ENCODE data around the gene CISD3.
A peak's percentile ranks its signal among the peaks of the same experiment; 100 is the strongest.

Gene CISD3, protein sequence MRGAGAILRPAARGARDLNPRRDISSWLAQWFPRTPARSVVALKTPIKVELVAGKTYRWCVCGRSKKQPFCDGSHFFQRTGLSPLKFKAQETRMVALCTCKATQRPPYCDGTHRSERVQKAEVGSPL

DNA sequence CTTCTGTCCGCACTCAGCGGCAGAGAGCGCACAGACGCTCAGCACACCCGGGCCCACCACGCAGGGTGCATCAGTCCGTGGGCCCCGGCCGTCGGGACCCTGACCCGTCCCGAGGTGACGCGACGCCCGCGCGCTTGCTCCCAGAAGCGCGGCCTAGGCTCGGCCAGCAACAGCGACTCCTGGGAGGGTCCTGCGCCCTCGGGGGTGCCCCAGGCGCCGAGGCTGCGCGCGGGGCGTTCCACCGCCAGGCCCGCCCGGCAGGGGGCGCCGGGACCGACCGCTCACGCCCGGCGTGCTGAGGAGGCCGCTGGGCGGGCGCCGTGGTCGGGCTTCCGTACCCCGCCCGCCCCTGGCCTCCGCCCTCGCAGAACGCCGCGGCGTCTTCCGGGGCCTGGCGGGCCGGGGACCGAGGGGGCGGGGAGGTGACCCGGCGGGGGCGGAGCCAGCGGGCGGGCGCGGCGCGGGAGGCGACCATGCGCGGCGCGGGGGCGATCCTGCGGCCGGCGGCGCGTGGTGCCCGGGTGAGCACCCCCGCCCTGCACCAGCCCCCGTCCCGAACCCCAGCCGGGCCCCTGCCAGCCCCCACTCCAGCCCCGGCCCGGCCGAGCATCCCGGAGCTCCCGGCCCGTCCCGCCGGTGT, at the start of gene CISD3:
Gene CISD3 (plus strand): TSS at position 456 of the 640 bp plus-strand sequence. CDS start 18 bp downstream, at position 474.
- peak; percentile 96 for DNase-seq (ENCODE audit: low spot score)

DNA sequence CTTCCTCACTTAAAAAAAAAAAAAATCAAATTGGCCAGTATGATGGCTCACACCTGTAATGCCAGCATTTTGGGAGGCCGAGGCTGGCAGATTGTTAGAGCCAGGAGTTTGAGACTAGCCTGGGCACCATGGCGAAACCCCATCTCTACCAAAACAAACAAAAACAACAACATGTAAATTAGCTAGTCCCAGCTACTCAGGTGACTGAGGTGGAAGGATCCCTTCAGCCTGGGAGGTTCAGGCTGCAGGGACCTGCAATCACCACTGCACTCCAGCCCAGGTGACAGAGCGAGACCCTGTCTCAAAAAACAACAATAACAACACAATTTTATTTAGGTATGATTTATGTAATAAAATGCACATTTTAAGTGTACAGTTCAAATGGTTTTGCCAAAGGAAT, 49.0 kb upstream of the CISD3 start:
- DNase-seq (ENCODE audit: low spot score): no peak

DNA sequence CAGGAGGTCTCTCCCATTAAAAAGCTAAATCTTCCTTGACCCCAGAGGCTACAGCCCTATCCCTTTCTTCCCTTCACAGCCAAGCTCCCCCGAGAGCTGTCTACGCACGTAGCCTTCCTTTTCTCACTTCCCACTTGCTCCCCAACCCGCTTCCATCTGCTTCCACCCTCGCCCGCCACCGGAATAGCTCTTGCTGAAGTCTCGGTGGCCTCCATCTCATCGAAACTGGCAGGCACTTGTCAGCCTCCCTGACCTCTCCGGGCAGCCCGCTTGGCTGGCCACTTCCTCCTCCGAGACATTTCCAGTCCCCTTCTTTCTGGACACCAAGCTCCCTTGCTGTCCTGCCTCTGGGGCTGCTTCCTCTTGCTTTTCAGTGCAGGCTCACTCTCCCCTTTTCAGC, 44.6 kb upstream of the CISD3 start:
- no peak for DNase-seq (ENCODE audit: low spot score)

DNA sequence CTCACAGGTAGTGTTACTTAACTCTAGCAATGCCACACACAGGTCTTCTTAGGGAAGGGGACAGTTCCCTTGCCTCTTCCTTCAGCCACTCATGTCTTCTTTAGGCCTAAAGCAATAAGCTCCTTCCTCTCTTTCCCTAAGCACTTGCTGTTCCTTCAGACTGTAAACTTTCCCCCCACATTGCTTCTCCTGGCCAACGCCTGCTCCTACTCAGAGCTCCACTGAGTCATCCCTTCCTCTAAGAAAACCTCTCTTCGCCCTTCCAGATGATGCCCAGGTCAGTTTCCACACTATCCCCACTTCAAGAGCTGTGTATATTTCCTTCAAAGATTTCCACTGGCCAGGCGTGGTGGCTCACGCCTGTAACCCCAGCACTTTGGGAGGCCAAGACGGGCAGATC, 42.9 kb upstream of the CISD3 start:
- peak; percentile 47 for DNase-seq (ENCODE audit: low spot score)

DNA sequence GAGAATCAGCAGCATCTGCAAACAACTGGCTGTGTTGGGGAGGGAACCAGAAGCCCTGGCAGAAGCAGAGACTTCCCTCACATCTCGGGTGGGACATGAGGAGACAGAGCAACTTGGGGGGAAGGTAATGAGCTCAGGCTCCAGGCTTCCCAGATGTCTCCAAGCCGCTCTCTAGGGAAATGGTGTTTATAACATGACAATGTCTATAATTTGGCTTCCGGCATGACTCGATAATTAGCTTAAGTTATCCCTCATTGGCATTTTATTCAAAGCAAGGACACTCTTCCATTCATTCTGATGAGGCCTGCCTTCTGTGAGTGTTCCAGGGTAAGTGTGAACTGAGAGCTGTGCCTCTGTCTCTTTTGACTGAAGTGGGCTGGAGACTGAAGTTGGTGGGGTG, 39.8 kb upstream of the CISD3 start:
- no peak for DNase-seq (ENCODE audit: low spot score)

DNA sequence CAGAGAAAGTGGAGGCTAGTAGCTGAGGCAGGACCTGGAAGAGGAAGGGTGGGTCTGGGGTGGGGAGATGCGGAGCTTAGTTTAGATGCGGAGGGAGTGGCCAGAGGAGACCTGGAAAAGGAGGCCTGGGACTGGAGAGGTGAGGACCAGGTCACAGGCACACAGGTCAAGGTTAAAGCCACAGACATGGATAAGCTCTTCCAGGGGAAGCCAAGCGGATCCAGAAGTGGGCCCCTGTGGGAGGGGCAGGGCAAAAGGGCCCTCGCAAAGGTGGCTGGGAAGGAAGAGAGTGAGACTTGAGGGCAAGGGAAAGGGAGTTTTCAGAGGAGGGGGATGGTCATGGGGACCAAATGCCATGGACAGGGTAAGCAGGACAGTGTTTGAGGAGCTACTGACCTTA, 39.0 kb upstream of the CISD3 start:
- no peak for DNase-seq (ENCODE audit: low spot score)

DNA sequence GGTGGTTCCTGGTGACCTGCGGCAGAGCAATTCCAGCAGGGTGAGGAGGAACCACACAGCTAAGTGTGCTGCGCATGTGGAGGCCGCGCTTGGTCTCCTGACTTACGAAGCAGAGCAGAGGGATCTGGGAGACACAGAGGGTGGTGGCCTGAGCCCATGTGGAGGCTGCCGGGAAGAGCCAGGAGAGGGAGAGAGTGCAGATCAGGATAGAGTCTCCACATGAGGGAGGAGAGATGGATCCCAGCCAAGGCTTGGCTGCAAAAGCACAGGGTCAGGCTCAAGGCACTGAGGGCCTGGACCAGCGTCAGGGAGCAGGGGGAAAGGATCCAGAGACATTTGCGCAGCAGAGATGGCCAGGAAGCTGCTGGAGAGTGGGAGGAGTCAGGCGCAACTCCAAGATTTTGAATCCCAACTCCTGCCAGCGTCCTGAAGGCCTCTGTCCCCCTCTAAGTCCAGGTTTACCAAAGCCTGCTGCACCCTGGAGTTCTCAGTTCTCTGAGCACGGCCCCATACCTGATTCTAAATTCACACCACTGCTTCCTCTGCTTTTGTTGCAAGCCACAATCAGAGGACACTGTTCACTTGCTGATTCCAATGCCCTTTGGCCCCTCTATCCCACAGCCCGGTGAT, 36.3 kb upstream of the CISD3 start:
- peak; percentile 68 for DNase-seq (ENCODE audit: low spot score)

DNA sequence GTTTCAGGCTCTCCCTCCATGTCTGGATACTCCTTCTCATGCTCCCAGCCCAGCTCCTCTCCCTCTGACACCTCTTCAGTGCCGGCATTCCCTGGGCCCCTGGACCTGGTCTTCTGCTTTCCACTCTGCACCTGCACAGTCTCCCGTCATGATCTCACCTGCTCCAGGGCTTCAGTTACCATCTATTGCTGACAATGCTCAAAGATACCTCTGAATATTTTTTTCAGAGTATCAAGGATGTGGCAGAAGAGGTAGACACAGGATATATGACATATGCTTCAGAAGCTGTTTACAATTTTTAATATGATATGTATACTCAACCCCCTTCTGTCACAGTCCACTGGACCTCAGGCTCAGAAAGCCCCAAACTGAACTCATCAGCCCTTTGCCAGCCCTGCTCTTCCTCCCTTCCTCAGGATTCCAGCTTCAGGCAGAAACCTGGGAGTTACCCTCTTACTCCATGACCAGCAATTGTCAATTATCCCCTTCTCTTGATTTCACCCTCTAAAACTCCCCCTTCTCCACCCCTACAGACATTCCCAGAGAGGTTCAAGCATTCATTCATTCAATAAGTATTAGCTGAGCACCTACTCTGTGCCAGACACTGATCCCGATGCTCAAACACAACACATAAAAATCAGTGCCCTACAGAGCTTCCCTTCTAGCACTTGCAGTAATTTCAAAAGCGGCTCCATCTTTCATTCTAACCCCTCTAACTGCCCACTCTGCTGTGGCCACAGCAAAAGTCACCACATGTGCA, 32.9 kb upstream of the CISD3 start:
- DNase-seq (ENCODE audit: low spot score): no peak

DNA sequence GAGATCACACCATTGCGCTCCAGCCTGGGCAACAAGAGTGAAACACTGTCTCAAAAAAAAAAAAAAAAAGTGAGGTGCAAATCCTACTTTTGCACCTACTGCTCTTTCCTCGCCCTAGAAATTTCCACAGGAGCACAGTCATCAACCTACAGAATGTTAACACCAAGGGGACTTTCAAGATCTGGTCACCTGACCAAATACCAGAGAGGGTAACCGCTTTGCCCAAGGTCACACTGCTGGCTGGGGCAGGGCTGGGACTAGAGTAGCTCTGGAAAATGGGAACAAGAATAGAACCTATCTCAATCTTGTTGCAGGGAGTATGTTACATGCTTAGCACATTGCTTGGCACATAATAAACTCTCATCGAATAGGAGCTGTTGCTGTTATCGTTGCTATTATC, 31.4 kb upstream of the CISD3 start:
- no peak for DNase-seq (ENCODE audit: low spot score)

DNA sequence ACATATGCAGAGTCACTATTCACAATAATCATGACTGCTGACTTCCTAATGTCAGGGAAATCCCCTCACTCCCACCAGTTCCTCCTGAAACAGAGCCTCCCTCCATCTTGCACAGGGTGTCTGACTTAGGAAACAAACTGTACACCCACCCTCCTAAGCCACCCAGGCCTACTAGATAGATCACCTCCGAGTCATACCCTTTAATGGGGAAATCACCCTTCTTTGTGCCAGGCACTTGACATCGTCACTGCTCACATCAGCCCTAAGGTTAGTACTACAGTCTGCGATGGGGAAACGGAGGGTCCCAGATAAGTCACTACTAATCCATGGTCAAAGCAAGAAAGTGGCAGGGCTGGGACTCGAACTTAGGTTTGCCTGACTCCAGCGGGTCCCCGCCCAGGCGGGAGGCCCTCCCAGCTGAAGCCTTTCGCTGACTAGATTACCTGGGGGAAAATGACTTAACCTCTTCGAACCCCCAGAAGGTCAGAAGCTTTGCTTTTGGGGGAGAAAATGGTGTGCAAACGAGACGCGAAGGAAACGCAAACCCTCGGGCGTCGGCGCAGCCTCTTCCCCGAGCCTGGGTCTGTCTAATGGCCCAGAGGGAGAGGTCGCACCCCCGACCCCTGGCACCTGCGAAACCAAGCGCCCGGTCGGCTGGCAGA, 28.5 kb upstream of the CISD3 start:
- DNase-seq (ENCODE audit: low spot score): peak; percentile 9

DNA sequence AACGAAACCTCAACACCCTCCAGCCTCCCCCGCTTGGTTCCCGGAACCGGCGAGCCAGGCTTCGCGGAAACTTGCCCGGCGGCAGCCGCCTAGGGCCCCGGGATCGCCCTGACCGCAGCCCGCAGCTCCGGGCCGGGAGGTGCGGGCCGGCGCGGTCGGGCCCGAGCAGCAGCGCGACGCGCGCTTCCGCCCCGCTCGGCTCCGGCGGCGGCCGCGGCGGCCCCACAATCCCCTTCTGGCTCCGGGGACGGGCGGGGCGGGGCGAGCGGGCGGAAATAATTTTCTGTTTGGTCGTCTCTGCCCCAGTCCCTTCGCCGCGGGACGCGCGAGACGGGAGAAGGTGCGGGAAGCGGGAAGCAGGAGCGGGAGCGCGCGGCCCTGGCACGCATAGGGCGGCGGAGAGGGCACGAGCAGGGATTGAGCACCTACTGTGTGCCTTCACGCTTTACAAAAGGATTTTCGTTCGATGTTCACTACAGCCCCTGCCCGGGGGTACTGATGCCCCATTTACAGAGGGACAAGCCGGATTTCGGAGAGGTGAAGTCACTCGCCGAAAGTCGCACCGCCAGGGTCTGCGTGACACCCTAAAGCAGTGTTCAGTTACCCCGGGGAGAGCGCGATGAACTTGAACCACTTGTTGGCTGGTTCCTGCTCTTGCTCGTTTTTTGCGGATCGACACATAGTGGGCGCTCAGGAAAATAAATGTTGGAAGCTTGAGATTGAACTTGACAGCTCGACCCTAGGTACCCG, 27.8 kb upstream of the CISD3 start:
- DNase-seq (ENCODE audit: low spot score): peak; percentile 87

DNA sequence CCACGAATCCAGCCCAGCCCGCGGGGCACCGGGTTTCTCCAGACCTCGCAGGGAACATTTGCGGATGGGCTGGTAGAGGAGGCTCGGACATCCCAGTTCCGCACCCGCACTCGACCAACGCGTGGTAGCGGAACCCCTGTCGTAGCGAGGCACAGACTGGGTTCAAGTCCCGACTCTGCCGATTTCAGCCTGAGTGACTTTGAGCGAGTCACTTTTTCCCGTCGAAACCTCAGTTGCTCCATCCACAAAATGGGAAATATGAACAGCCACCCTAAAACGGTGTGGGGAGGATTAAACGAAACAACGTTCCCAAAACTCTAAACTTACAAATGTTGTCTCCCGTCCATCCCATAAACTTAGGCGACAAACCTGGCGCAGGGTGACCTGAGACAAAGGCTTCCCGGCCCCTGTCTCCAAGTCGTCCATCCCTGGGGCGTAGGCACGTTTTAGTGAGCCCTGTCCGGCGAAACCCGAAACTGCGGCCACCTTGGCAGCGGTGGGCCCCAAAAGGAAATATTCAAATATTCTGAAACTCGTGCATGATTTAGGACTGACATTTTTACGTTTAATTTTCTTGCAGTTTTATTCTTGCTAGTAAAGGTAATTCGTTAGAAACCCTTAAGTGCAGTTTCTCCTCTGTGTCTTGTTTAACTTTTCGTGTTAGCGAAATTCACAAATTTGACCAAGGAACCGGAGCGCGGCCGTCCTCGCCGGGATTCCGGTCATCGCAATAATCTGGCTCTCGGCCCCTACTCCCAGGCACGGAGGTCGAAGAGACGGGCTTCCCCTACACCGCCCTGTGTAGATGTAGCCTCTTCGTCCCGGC, 27.0 kb upstream of the CISD3 start:
- no peak for DNase-seq (ENCODE audit: low spot score)

DNA sequence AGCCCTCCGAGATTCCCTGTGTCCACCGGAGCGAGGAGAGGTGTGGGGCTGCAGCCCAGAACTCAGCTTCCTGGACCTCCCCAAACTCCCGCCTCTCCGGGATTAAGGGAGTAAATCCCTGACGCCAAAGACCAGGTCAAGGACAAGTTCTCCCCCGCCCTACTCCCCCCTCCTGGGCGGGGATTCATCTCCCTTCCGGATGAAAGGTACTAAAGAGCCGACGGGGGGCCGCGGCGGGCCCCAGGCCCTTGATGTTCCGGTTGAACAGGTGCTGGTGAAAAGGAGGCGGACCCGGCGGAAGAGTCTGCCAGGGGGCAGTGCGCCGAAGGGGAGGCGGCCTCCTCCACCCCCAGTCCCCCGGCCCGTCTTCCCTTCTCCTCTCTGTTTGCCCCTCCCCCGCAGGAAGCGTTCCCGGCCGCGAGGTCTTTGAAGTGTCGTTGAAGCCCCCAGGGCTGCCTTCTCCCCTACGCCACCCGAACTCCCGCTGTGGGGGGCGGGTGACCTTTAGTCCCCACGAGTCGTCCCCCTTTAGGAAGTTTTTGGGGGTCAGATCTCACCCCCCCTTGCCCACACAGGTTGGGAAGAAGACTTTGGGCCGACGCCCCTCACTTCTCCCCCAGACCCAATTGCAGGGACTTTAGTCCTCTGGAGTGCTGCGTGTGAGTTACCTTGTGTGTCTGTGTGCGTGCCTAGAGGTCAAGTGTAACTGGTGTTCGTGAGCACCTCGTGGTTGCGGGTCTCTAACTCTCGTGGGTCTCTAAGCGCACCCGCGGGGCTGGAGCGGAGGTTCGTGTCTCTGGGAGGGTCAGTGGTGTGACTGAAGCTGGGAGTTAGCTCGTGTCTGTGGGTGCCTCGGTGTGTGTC, 26.2 kb upstream of the CISD3 start:
- DNase-seq (ENCODE audit: low spot score): no peak

DNA sequence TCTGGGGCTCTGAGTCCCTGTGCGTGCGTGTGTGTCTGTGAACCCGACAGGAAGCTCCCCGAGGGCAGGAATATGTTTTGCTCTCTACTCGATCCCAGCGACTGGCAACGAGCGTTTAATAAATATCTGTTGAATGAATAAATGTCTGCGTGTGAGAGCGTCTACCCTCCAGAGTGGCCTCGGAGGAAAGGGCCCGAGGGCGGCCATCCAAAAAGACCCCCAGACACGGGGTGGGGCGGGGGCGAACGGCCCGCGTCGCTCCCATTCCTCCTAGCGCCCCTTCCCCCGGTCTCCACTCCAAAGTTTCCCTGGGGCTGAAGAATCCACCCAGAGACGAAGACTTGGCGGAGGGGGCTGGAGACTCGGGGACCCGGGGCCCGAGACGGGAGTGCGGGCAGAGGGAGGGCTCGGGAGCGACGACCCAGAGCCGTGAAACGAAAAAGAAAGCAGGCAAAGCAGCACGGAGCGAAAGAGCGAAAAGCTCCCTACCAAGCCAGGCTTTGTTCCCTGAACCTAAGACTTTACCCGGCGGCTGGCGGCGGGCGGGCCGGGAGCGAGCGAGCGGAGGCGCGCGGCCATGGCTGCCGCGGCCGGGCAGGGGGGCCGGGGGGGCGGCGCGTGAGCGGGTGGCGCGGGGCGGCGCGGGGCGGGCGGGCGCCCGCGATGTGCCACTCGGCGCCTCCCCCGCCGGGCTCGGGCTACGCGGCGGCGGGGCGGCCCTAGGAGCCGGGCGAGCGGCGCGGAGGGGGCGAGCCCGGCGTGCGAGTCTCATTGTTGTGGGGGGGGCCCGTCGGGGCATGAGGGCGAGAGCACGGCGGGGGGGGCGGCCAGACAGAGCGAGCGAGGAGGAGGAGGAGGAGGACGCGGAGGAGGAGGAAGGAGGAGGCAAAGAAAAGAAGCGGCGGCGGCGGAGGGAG, 25.3 kb upstream of the CISD3 start, which contains the start of gene MLLT6:
Gene MLLT6 (plus strand): TSS at position 668 of the 917 bp plus-strand sequence. CDS start 360 bp downstream, outside the sequence.
- DNase-seq (ENCODE audit: low spot score): peak; percentile 87

DNA sequence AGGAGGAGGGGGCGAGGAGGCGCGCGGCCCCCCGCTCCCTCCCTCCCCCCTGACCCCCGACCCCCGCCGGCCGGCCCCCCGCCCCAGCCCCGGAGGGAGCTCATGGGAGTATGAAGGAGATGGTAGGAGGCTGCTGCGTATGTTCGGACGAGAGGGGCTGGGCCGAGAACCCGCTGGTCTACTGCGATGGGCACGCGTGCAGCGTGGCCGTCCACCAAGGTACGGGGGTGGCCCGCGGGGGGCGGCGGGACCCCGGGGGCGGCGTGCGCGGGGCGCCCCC, 24.7 kb upstream of the CISD3 start:
- DNase-seq (ENCODE audit: low spot score): no peak

DNA sequence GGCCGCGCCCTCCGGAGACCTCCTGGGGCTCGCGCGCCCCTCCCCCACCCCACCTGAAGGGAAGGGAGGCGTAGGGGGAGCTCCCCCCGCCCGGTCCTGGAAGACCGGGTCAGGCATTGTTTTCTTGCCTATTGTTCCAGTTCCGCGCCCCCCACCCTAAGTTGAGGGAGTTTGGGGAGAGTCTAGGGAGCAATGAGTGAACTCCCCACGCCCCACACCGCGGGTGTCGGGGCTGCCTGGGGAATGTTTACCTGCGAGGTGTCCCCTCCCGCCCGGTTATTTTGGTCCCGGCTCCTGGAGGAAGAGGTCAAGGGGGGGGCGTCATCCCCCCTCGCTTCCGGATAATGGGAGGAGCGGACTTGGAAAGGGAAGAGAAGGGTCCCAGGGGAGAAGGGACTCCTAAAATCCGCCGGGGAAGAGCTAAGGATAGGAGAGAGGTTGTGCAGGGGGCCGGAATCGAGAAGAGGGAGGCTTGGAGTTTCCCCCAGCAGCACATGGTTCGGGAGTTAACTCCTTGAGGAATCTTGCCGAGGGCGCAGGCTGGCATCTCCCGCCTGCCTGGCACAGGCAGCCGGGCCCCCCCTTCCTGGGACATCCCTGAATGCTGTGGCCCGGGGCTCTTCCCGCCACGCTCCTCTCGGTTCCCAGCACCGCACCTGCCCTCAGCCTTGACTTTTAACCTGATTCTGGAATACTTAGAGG, 24.2 kb upstream of the CISD3 start:
- DNase-seq (ENCODE audit: low spot score): peak; percentile 48

DNA sequence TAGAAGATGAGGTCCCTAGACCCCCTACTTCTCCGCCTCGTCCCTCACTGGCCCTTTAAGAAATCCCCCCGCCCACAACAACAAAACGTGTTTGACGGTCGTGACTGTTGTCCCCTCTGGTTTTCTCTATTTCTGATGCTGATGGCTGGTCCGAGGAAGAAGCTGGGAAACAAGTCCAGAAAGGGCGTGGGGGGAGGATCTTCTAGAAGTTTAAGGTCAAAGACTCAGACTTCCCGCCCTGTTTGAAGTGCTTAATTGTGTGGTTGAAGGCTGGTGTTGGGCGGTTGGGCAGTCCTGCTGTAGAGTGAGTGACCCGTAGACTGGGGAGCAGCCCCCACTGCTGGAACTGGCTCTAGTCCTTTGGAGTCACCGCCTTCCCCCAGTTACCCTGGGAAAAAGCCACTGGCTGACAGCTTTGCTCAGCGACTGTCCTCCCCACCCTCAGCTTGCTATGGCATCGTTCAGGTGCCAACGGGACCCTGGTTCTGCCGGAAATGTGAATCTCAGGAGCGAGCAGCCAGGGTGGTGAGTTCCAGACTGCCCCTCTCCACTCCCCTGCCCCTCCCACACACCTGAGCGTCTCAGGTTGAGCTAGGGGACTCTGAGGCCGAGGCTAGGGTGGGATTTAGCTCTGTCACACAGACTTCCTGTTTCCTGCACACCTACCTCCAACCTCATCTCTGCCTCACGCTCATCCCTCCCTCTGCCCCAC, 23.5 kb upstream of the CISD3 start:
- no peak for DNase-seq (ENCODE audit: low spot score)
